ENCODE data around the gene DIAPH1.
"Not testable (repeated sequence)": the region's sequence is repeated elsewhere in the genome, so short reads cannot be mapped to it uniquely, and the experiment has no call there.

DIAPH1 gene

GRCh38 chr5:141609921-141610320 is 8.9 kb downstream of the DIAPH1 start:
- not testable (repeated sequence) for DNase-seq

- no peak for DNase-seq
Observed at GRCh38 chr5:141609044-141609443, 9.8 kb downstream of the DIAPH1 start.

GRCh38 chr5:141608557-141608956 is 10.2 kb downstream of the DIAPH1 start:
- DNase-seq: no peak

GRCh38 chr5:141608046-141608445 is 10.8 kb downstream of the DIAPH1 start:
- DNase-seq: no peak

- DNase-seq: peak in 4 of 5 experiments; percentile 35 to 98 (median 76)
Observed at GRCh38 chr5:141605523-141606277, 13.1 kb downstream of the DIAPH1 start.

- peak in 1 of 5 experiments; percentile 35 for DNase-seq
Observed at GRCh38 chr5:141603923-141604717, 14.7 kb downstream of the DIAPH1 start.

GRCh38 chr5:141602606-141603005 is 16.2 kb downstream of the DIAPH1 start:
- no peak for DNase-seq

- peak in 1 of 5 experiments; percentile 52 for DNase-seq
Observed at GRCh38 chr5:141598391-141599345, 20.1 kb downstream of the DIAPH1 start.

GRCh38 chr5:141597814-141598213 is 21.0 kb downstream of the DIAPH1 start:
- DNase-seq: no peak

- DNase-seq: no peak
Observed at GRCh38 chr5:141597394-141597793, 21.4 kb downstream of the DIAPH1 start.

DNA sequence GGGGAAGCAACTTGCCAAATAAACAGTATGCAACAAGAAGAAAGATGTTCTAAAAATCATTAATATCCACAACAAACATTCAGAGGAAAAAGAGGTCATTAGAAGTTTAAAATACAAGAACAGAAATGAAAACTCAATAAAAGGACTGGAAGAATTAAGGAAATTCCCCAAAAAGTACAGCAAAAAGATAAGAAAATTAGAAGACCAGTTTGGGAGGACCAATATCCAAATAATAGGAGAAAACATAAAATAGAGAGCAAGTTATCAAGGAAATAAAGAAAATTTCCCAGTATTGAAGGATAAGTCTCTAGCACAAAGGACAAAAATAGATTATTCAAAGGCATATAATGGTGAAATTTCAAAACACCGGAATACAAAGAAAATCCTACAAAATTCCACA is 21.9 kb downstream of the DIAPH1 start:
- DNase-seq: no peak

DNA sequence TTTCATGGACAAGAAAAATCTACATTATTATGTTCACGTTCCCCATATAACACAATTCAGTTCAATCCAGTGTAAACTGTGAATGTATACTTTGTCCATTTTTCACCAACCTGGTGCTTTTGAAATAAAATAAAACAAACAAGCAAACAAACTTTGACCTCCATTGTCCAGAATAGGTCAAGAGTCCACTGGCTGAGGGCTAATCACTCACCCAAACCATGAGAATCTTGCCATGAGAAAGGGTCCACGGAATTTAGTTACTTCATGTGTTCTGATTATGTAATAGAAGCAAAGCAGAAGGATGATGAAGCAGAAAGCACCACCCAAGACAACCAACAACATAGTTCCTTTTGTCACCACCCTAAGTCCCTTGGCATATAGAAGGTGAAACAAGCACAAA is 28.7 kb downstream of the DIAPH1 start:
- no peak for DNase-seq

- DNase-seq: no peak
Observed at GRCh38 chr5:141586246-141586645, 32.6 kb downstream of the DIAPH1 start.

- DNase-seq: no peak
Observed at GRCh38 chr5:141585594-141585993, 33.2 kb downstream of the DIAPH1 start.

- no peak for DNase-seq
Observed at GRCh38 chr5:141574122-141574510, 44.7 kb downstream of the DIAPH1 start.

- DNase-seq: no peak
Observed at GRCh38 chr5:141573489-141574121, 45.2 kb downstream of the DIAPH1 start.

- no peak for DNase-seq
Observed at GRCh38 chr5:141570655-141571054, 48.1 kb downstream of the DIAPH1 start.

GRCh38 chr5:141567513-141568117 is 51.2 kb downstream of the DIAPH1 start:
- peak in 1 of 5 experiments; percentile 27 for DNase-seq

GRCh38 chr5:141565826-141566570 is 52.8 kb downstream of the DIAPH1 start:
- DNase-seq: no peak

GRCh38 chr5:141564216-141564692 is 54.5 kb downstream of the DIAPH1 start:
- peak in 4 of 5 experiments; percentile 23 to 95 (median 62) for DNase-seq

Data from T-helper 2 cell (primary cell).